Neutrophil (primary cell): ENCODE results near the gene MYLK3.

Experiments used
- H3K27ac ChIP-seq: fragments of 200-600 bp; sonication (generic); 2 replicates; pipeline ENCODE4 v1.5.1; 2016; ENCODE audit warnings: mild to moderate bottlenecking, moderate library complexity
- H3K27me3 ChIP-seq: fragments of 200-600 bp; sonication (generic); 2 replicates; pipeline ENCODE4 v1.6.0; 2016; ENCODE audit warnings: mild to moderate bottlenecking
- H3K36me3 ChIP-seq: fragments of 200-600 bp; sonication (generic); 2 replicates; pipeline ENCODE4 v1.5.1; 2017
- H3K4me1 ChIP-seq, 2 experiments: fragments of 200-600 bp in 1 of 2; sonication (generic) in 1 of 2; 1 replicate in 1 of 2; 2 replicates in 1 of 2; pipeline versions ENCODE4 v1.5.1 to v1.6.1; 2013 to 2016; ENCODE audit warnings: low read depth in 1 of 2, low read length in 1 of 2, mild to moderate bottlenecking in 1 of 2, moderate library complexity in 1 of 2; ENCODE audit not compliant: control insufficient read depth in 1 of 2, insufficient read depth in 1 of 2
- H3K4me3 ChIP-seq, 2 experiments: fragments of 200-600 bp in 1 of 2; sonication (generic) in 1 of 2; 1 replicate in 1 of 2; 2 replicates in 1 of 2; pipeline ENCODE4 v1.5.1; 2013 to 2016; ENCODE audit warnings: low read depth in 1 of 2, low read length in 1 of 2, mild to moderate bottlenecking in 1 of 2, moderate library complexity in 1 of 2
- H3K9me3 ChIP-seq: fragments of 200-600 bp; sonication (generic); 2 replicates; pipeline ENCODE4 v1.5.1; 2016
- CTCF ChIP-seq: fragments of 200-600 bp; sonication (generic); IDR thresholded peaks from 2 replicates; pipeline ENCODE4 v1.5.1; 2016; ENCODE audit warnings: antibody characterized with exemption

MYLK3 gene

GRCh38 chr16:46783800-46784199 is 35.7 kb upstream of the MYLK3 start:
- no peak for TF ChIP-seq CTCF
- no peak overlapping the region for H3K4me3 ChIP-seq

GRCh38 chr16:46782320-46782719 is 34.2 kb upstream of the MYLK3 start:
- Histone ChIP-seq H3K27ac (no peak overlapping the region), H3K36me3 (no peaks in the 10 kb centered on the region), H3K9me3 (peaks cover 6% of the 10 kb centered on the region), H3K27me3 (no peaks in the 10 kb centered on the region), H3K4me3 (no peak overlapping the region), H3K4me1 (no peaks in the 10 kb centered on the region)
- no peak for TF ChIP-seq CTCF

More at GRCh38 chr16:46783800-46784199, 35.7 kb upstream of the MYLK3 start:
- Histone ChIP-seq H3K27me3 (no peaks in the 10 kb centered on the region), H3K4me1 (no peaks in the 10 kb centered on the region), H3K27ac (no peak overlapping the region), H3K9me3 (peaks cover under 1% of the 10 kb centered on the region), H3K36me3 (no peaks in the 10 kb centered on the region)

GRCh38 chr16:46777804-46778203 is 29.7 kb upstream of the MYLK3 start:
- TF ChIP-seq CTCF: no peak
- no peak overlapping the region for H3K27ac ChIP-seq

GRCh38 chr16:46775214-46775613 is 27.1 kb upstream of the MYLK3 start:
- no peaks in the 10 kb centered on the region for H3K4me1 ChIP-seq
- no peak overlapping the region for H3K27ac ChIP-seq
- peaks cover 6% of the 10 kb centered on the region for H3K9me3 ChIP-seq
- no peak for TF ChIP-seq CTCF
- H3K27me3 ChIP-seq: no peaks in the 10 kb centered on the region
- H3K36me3 ChIP-seq: no peaks in the 10 kb centered on the region
- H3K4me3 ChIP-seq: no peak overlapping the region

More at GRCh38 chr16:46777804-46778203, 29.7 kb upstream of the MYLK3 start:
- Histone ChIP-seq H3K36me3 (no peaks in the 10 kb centered on the region), H3K4me3 (no peak overlapping the region), H3K27me3 (no peaks in the 10 kb centered on the region), H3K9me3 (peaks cover 6% of the 10 kb centered on the region), H3K4me1 (no peaks in the 10 kb centered on the region)

GRCh38 chr16:46774743-46775177 is 26.6 kb upstream of the MYLK3 start:
- no peak overlapping the region for H3K4me3 ChIP-seq
- no peaks in the 10 kb centered on the region for H3K4me1 ChIP-seq
- peaks cover 6% of the 10 kb centered on the region for H3K9me3 ChIP-seq
- H3K36me3 ChIP-seq: no peaks in the 10 kb centered on the region
- TF ChIP-seq CTCF: no peak
- H3K27ac ChIP-seq: no peak overlapping the region
- no peaks in the 10 kb centered on the region for H3K27me3 ChIP-seq

GRCh38 chr16:46772463-46772862 is 24.3 kb upstream of the MYLK3 start:
- Histone ChIP-seq H3K36me3 (no peaks in the 10 kb centered on the region), H3K4me1 (no peaks in the 10 kb centered on the region), H3K27me3 (no peaks in the 10 kb centered on the region), H3K9me3 (no peaks in the 10 kb centered on the region), H3K27ac (no peak overlapping the region), H3K4me3 (no peak overlapping the region)
- TF ChIP-seq CTCF: no peak
